ENCODE data around the gene SP5. TPM values are rescaled to one million over a fixed set of nuclear protein-coding genes. Genes with fewer than 3 reads are reported as not detected.

Gene SP5
- total RNA-seq, 1 experiment from 2014 or later, result 0.64 TPM

GRCh38 chr2:170722301-170722700, 7.2 kb downstream of the SP5 start:
- H3K4me3 ChIP-seq (ENCODE audit: low read depth in 2 of 2, low read length in 2 of 2), result no peak overlapping the region
- H3K36me3 ChIP-seq (ENCODE audit: control insufficient read depth, insufficient read depth, low read length), result no peaks in the 10 kb centered on the region
- ChIA-PET CTCF (no interaction called here), POLR2A (no interaction called here)
- TF ChIP-seq REST (IDR thresholded peaks at IDR 0.05; ENCODE audit: insufficient read depth in 1 of 2, low read depth in 2 of 2, low read length in 1 of 2), result no peak
- TF ChIP-seq CTCF (IDR thresholded peaks at IDR 0.05), result no peak
- no peak for TF ChIP-seq SIN3A (IDR thresholded peaks at IDR 0.05; ENCODE audit: borderline replicate concordance, insufficient read depth, low read depth, low read length)
- TF ChIP-seq TCF7L2 (IDR thresholded peaks at IDR 0.05; ENCODE audit: low read depth, low read length), result no peak
- TF ChIP-seq POLR2AphosphoS5 (IDR thresholded peaks at IDR 0.05; ENCODE audit: low read depth, low read length), result no peak
- H3K27ac ChIP-seq (ENCODE audit: low read length), result no peak overlapping the region
- BruUV-seq (replicated peaks), result no TSS peak
- intact Hi-C loops (cut with micrococcal nuclease; ENCODE audit: unreplicated experiment) (no loop called here), in situ Hi-C loops (cut with HindIII; ENCODE audit: low pct_unique_long_range_greater_than_20kb, low sequenced_read_pairs) (no loop called here)
- peaks cover 4% of the 10 kb centered on the region for H3K27me3 ChIP-seq (ENCODE audit: control insufficient read depth, insufficient read depth, low read length)
- ATAC-seq (no peak), DNase-seq (ENCODE audit: low read depth, low spot score) (no peak)
- no peaks in the 10 kb centered on the region for H3K9me3 ChIP-seq (ENCODE audit: control insufficient read depth, insufficient read depth, low read depth, low read length)
- H3K4me1 ChIP-seq (ENCODE audit: control insufficient read depth, insufficient read depth, low read length), result no peaks in the 10 kb centered on the region

- ATAC-seq (no peak), DNase-seq (ENCODE audit: low read depth, low spot score) (no peak)
- no TSS peak for BruUV-seq (replicated peaks)
- in situ Hi-C loops (cut with HindIII; ENCODE audit: low pct_unique_long_range_greater_than_20kb, low sequenced_read_pairs), result no loop called here
- no peak overlapping the region for H3K27ac ChIP-seq (ENCODE audit: low read length)
- no peaks in the 10 kb centered on the region for H3K4me1 ChIP-seq (ENCODE audit: control insufficient read depth, insufficient read depth, low read length)
- TF ChIP-seq CTCF (IDR thresholded peaks at IDR 0.05), result no peak
- no peak for TF ChIP-seq POLR2AphosphoS5 (IDR thresholded peaks at IDR 0.05; ENCODE audit: low read depth, low read length)
- H3K36me3 ChIP-seq (ENCODE audit: control insufficient read depth, insufficient read depth, low read length), result no peaks in the 10 kb centered on the region
- peaks cover 5% of the 10 kb centered on the region for H3K27me3 ChIP-seq (ENCODE audit: control insufficient read depth, insufficient read depth, low read length)
- H3K9me3 ChIP-seq (ENCODE audit: control insufficient read depth, insufficient read depth, low read depth, low read length), result no peaks in the 10 kb centered on the region
- ChIA-PET CTCF (no interaction called here), POLR2A (no interaction called here)
- intact Hi-C loops (cut with micrococcal nuclease; ENCODE audit: unreplicated experiment), result no loop called here
- H3K4me3 ChIP-seq (ENCODE audit: low read depth in 2 of 2, low read length in 2 of 2), result no peak overlapping the region
Measured at GRCh38 chr2:170723446-170723958, 8.4 kb downstream of the SP5 start.

Data from Panc1 (cell line).